ENCODE results near the gene PRKCH. TPM values are rescaled to one million over a fixed set of nuclear protein-coding genes. Genes with fewer than 3 reads are reported as not detected.

PRKCH gene
- total RNA-seq, 1 experiment from 2014 or later, result 5.2 TPM

DNA sequence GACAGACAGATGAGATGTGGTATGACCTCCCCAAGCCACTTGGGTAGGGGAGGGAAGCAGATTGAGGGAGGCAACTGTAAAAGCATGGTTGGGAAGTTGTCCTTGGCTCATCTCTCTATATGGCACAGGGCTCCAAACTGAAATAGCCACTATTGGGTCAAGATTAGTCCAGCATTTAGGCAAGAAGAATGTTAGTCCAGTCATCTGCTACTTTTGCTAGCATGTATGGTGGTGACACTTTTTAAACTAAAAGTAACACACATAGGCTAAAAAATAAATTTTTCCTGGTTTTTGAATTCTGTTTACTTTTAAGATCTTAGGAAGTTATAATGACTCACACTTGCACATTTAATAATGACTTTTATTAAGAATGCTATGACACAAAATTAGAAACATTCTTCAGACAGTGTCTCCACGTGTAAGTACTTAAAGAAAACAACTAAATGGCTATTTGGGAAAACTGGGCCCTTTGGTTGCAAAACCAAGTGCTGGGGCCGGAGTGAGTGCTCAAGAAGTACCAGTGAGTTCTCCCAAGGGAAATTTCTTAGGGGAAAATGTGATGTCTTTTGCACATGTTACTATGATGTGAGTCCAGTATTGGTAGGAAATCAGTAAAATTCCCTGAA, 194.9 kb downstream of the PRKCH start:
- Histone ChIP-seq H3K23ac (ENCODE audit: insufficient read length, low read depth, low read length) (no peak overlapping the region), H3K27ac (ENCODE audit: insufficient read length, low read depth, low read length) (no peak overlapping the region), H4K91ac (ENCODE audit: insufficient read length, low read depth, low read length) (no peak overlapping the region), H3K56ac (ENCODE audit: insufficient read length, low read depth, low read length) (no peak overlapping the region), H4K5ac (ENCODE audit: insufficient read length, low read depth, low read length) (no peak overlapping the region), H3K9me3 (ENCODE audit: control insufficient read depth, low read depth, low read length) (no peaks in the 10 kb centered on the region), H3K27me3 (ENCODE audit: insufficient read depth, low read length) (no peaks in the 10 kb centered on the region; the same call in 1 of the 2 replicates), H2BK20ac (ENCODE audit: low read depth, low read length, poor library complexity, severe bottlenecking) (no peak overlapping the region), H2BK12ac (ENCODE audit: insufficient read length, low read depth, low read length) (no peak overlapping the region), H3K4ac (ENCODE audit: low read depth, low read length) (no peak overlapping the region), H2BK5ac (ENCODE audit: insufficient read length, low read length) (no peak overlapping the region), H2BK15ac (ENCODE audit: low read depth, low read length) (no peak overlapping the region), H2BK120ac (ENCODE audit: low read depth, low read length, poor library complexity, severe bottlenecking) (no peak overlapping the region), H4K20me1 (ENCODE audit: control insufficient read depth, insufficient read depth, insufficient read length) (no peaks in the 10 kb centered on the region), H3K4me1 (ENCODE audit: insufficient read depth, low read length) (no peaks in the 10 kb centered on the region), H3K9ac (ENCODE audit: extremely low read depth, insufficient read length, low read length) (no peak overlapping the region), H3K23me2 (ENCODE audit: insufficient read length, low read depth, low read length, poor library complexity, severe bottlenecking) (no peaks in the 10 kb centered on the region), H3K18ac (ENCODE audit: insufficient read length, low read depth, low read length) (no peak overlapping the region), H3K79me2 (ENCODE audit: insufficient read depth, low read length) (no peaks in the 10 kb centered on the region), H3K4me2 (ENCODE audit: insufficient read depth, insufficient read length, low read length) (no peak overlapping the region), H3K79me1 (ENCODE audit: insufficient read depth, low read depth, low read length, poor library complexity, severe bottlenecking) (no peaks in the 10 kb centered on the region), H3T11ph (ENCODE audit: low read length) (no peak overlapping the region), H3K14ac (ENCODE audit: insufficient read depth, low read length) (no peak overlapping the region), H2AFZ (ENCODE audit: low read length) (no peak overlapping the region), H4K8ac (replicated peaks; ENCODE audit: insufficient read length, low read depth, low read length) (no peak overlapping the region), H2AK5ac (ENCODE audit: insufficient read length, low read length) (no peak overlapping the region)
- Mint-ChIP-seq H3K27me3 (ENCODE audit: low read depth) (no peaks in the 10 kb centered on the region), H3K36me3 (ENCODE audit: insufficient read depth in 1 of 3, low read depth in 3 of 3) (no peaks in the 10 kb centered on the region), H3K4me3 (no peak overlapping the region), H3K27ac (peak overlapping the region in 1 of 3 experiments; percentile 54; a peak in 2 of 7 replicates), H3K4me1 (peaks cover 0 to 3% of the 10 kb centered on the region in 2 experiments; a peak in 2 of 4 replicates), H3K9me3 (no peaks in the 10 kb centered on the region)
- no peak for DNase-seq
- no CpG with 5 or more reads among the region's 2 CpGs for WGBS (ENCODE audit: extremely low coverage, insufficient read length, low lambda C conversion rate)
- TF ChIP-seq, protein P1, sequence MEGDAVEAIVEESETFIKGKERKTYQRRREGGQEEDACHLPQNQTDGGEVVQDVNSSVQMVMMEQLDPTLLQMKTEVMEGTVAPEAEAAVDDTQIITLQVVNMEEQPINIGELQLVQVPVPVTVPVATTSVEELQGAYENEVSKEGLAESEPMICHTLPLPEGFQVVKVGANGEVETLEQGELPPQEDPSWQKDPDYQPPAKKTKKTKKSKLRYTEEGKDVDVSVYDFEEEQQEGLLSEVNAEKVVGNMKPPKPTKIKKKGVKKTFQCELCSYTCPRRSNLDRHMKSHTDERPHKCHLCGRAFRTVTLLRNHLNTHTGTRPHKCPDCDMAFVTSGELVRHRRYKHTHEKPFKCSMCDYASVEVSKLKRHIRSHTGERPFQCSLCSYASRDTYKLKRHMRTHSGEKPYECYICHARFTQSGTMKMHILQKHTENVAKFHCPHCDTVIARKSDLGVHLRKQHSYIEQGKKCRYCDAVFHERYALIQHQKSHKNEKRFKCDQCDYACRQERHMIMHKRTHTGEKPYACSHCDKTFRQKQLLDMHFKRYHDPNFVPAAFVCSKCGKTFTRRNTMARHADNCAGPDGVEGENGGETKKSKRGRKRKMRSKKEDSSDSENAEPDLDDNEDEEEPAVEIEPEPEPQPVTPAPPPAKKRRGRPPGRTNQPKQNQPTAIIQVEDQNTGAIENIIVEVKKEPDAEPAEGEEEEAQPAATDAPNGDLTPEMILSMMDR (conservative IDR thresholded peaks at IDR 0.05), result no peak
